Neural progenitor cell (in vitro differentiated cells): Measurements from ENCODE around the gene TCF4.

ENCODE experiments used
- EZH2 ChIP-seq: fragments of 200-600 bp; sonication (generic); IDR thresholded peaks from 2 replicates; pipeline ENCODE4 v1.6.1; 2017; ENCODE audit warnings: antibody characterized with exemption, mild to moderate bottlenecking, moderate library complexity
- EZH2phosphoT487 ChIP-seq: fragments of 200-600 bp; sonication (generic); IDR thresholded peaks from 2 replicates; pipeline ENCODE4 v1.6.1; 2017; ENCODE audit warnings: antibody characterized with exemption
- TF ChIP-seq, protein P1 (sequence below): fragments of 200-600 bp; sonication (generic); IDR thresholded peaks from 2 replicates; pipeline ENCODE4 v1.5.1; 2017; ENCODE audit warnings: antibody characterized with exemption, mild to moderate bottlenecking

DNA sequence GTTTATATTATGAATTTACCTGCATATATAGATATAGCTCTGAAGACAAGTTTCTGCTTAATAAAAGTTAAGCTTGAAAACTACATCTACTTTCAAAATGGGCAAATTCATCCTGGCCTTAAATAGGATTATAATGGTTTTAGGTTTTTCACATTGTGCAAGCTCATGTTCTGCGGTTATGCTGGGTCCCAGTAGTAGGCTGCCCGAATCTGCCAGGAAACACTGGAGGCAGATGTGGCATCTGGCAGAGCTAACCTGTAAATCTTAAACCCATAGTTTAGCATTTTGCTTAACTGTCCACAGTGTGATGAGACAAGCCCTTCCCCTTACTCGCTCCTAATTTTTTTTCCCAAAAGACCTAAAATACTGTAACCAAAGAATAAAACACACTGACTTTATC, 234.2 kb downstream of the TCF4 start:
- TF ChIP-seq, protein P1, sequence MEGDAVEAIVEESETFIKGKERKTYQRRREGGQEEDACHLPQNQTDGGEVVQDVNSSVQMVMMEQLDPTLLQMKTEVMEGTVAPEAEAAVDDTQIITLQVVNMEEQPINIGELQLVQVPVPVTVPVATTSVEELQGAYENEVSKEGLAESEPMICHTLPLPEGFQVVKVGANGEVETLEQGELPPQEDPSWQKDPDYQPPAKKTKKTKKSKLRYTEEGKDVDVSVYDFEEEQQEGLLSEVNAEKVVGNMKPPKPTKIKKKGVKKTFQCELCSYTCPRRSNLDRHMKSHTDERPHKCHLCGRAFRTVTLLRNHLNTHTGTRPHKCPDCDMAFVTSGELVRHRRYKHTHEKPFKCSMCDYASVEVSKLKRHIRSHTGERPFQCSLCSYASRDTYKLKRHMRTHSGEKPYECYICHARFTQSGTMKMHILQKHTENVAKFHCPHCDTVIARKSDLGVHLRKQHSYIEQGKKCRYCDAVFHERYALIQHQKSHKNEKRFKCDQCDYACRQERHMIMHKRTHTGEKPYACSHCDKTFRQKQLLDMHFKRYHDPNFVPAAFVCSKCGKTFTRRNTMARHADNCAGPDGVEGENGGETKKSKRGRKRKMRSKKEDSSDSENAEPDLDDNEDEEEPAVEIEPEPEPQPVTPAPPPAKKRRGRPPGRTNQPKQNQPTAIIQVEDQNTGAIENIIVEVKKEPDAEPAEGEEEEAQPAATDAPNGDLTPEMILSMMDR = no peak
- no peak for TF ChIP-seq EZH2
- no peak for TF ChIP-seq EZH2phosphoT487
